Activated B cell treated with CpG ODN at 0.5 μM for 24 hours (primary cell): Measurements from ENCODE around the gene PCSK5. TPM values are rescaled to one million over a fixed set of nuclear protein-coding genes. Genes with fewer than 3 reads are reported as not detected.

Source experiments
- ATAC-seq: fragments of 200-7000 bp; cut with Tn5 transposase; one replicate; pipeline ENCODE4 v1.10.0; 2021; ENCODE audit warnings: low read depth, mild to moderate bottlenecking, moderate library complexity
- CTCF ChIA-PET: fragments of 350-600 bp; sonication (Branson Sonifier 250); formaldehyde crosslinking; loops from one replicate; lab custom pipeline; 2021; ENCODE audit warnings: antibody characterized with exemption; lab: Charles Lee
- POLR2A ChIA-PET: fragments of 350-600 bp; sonication (Branson Sonifier 250); formaldehyde crosslinking; loops from one replicate; lab custom pipeline; 2021; ENCODE audit warnings: antibody characterized with exemption; lab: Charles Lee
- DNase-seq: peaks from one replicate; pipeline ENCODE4 v3.0.0; 2022
- H3K27ac Mint-ChIP-seq: one replicate; pipeline ENCODE4 v1.8.0; 2020; ENCODE audit warnings: mixed read lengths
- H3K27me3 Mint-ChIP-seq: one replicate; pipeline ENCODE4 v1.8.0; 2021; ENCODE audit warnings: mixed read lengths
- H3K36me3 Mint-ChIP-seq: one replicate; pipeline ENCODE4 v1.8.0; 2021; ENCODE audit warnings: low read depth, mixed read lengths
- H3K4me1 Mint-ChIP-seq: one replicate; pipeline ENCODE4 v1.8.0; 2021; ENCODE audit warnings: mixed read lengths
- H3K4me3 Mint-ChIP-seq: one replicate; pipeline ENCODE4 v1.8.0; 2020; ENCODE audit warnings: mild to moderate bottlenecking, mixed read lengths
- H3K9me3 Mint-ChIP-seq: one replicate; pipeline ENCODE4 v1.8.0; 2020; ENCODE audit warnings: mixed read lengths
- intact Hi-C: fragments of 100-400 bp; cut with micrococcal nuclease; formaldehyde crosslinking; loops from one replicate; pipeline ENCODE4 v1.15.1; 2024
- total RNA-seq: library from RNA; stranded (reverse); gene quantifications from 2 replicates; pipeline ENCODE4 v1.2.3, GENCODE V29; 2022
- TF ChIP-seq, protein P1 (sequence below): fragments of 200-600 bp; IDR thresholded peaks from one replicate; pipeline ENCODE4 v1.8.0; 2022; ENCODE audit warnings: antibody characterized with exemption, mild to moderate bottlenecking

Gene PCSK5
- total RNA-seq, 1 donor from 2014 or later = not detected

DNA sequence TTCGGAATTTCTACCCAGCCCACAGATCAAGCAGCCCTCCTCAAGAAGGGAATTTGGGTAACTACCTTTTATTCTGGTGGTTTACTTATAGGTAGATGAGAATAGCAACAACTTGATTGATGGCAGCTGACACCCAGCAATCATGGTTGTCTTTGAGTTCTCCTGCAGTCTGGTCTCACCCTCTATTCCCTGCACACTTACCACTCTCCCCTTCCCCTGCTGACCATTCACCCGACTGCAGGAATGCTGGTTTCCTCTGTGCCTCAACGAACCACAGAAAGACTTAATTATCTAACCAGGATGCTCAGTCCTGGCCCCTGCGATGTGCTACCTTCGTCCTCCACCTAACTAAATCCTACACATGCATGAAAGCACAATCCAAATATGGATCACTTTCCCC, 260.8 kb downstream of the PCSK5 start:
- Mint-ChIP-seq H3K36me3 (no peaks in the 10 kb centered on the region), H3K27me3 (no peaks in the 10 kb centered on the region), H3K4me3 (no peak overlapping the region), H3K4me1 (peaks cover 4% of the 10 kb centered on the region), H3K27ac (no peak overlapping the region), H3K9me3 (no peaks in the 10 kb centered on the region)
- POLR2A ChIA-PET = no interaction called here
- intact Hi-C loops = no loop called here
- ATAC-seq (no peak), DNase-seq (no peak)
- CTCF ChIA-PET = interaction anchor here (0.7 kb wide), 1 partner anchor 37 kb away, joined by 3 read pairs; no protein-coding TSS in a partner anchor
- TF ChIP-seq, protein P1, sequence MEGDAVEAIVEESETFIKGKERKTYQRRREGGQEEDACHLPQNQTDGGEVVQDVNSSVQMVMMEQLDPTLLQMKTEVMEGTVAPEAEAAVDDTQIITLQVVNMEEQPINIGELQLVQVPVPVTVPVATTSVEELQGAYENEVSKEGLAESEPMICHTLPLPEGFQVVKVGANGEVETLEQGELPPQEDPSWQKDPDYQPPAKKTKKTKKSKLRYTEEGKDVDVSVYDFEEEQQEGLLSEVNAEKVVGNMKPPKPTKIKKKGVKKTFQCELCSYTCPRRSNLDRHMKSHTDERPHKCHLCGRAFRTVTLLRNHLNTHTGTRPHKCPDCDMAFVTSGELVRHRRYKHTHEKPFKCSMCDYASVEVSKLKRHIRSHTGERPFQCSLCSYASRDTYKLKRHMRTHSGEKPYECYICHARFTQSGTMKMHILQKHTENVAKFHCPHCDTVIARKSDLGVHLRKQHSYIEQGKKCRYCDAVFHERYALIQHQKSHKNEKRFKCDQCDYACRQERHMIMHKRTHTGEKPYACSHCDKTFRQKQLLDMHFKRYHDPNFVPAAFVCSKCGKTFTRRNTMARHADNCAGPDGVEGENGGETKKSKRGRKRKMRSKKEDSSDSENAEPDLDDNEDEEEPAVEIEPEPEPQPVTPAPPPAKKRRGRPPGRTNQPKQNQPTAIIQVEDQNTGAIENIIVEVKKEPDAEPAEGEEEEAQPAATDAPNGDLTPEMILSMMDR = no peak

DNA sequence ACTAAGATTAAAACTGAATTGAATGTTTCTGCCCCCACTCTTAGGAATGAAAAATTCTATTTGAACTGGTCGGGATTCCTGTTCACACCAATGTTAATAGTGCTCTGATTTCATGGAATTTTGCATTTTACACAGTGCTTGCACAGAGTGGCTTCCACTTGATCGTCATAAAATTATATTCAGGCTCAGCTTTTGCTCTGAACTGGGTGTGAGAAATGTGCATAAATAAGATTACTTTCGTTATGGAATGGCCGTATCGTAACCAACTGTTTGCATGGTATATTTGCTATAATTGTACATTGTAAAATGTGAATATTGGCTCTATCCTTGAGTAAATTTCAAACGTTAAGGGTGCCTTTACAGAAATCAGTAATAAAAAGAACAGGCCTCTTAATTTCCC, 262.9 kb downstream of the PCSK5 start:
- CTCF ChIA-PET = no interaction called here
- Mint-ChIP-seq H3K36me3 (no peaks in the 10 kb centered on the region), H3K9me3 (no peaks in the 10 kb centered on the region), H3K27ac (no peak overlapping the region), H3K4me3 (no peak overlapping the region), H3K27me3 (no peaks in the 10 kb centered on the region), H3K4me1 (peaks cover 4% of the 10 kb centered on the region)
- intact Hi-C loops = no loop called here
- DNase-seq (no peak), ATAC-seq (no peak)
- POLR2A ChIA-PET = no interaction called here
- TF ChIP-seq, protein P1 = no peak

DNA sequence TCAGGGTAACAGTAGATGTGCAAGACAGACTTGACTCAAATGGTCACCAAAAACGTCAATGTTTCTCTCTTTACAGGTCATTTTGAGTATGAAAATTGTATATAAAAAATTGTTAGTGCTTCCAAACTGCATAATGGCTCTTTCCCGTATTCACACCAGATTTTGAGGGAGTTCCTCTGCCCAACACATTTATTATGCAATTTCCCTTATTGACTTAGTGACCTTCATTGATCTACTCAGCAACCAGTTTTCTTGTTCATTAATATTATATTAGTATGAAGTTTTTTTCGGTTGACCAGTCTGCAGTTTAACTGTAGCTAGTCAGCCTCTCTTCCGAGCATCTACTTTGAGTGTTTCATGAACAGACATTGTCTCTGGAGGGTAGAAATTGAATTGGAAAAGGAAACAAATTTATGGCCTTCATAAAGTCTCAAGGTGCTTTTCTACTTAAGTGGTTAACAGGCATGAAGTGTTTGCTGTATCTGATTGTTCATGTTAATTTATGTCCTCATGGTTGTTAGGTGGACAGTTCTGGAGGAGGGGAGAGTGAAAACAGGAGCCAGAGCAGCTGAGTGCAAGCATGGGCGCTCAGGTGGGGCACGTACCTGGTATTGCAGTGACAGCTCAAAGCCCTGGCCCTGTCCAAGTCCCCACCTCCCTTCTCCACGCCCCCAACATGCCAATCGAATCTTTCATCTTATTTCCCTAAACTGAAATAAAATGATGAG, 263.6 kb downstream of the PCSK5 start:
- no peak for ATAC-seq
- ChIA-PET CTCF (no interaction called here), POLR2A (no interaction called here)
- H3K27me3 Mint-ChIP-seq = no peaks in the 10 kb centered on the region
- H3K27ac Mint-ChIP-seq = no peak overlapping the region
- no peak overlapping the region for H3K4me3 Mint-ChIP-seq
- H3K9me3 Mint-ChIP-seq = no peaks in the 10 kb centered on the region
- H3K4me1 Mint-ChIP-seq = peaks cover 4% of the 10 kb centered on the region
- no peaks in the 10 kb centered on the region for H3K36me3 Mint-ChIP-seq
- intact Hi-C loops = no loop called here
- DNase-seq = no peak
- TF ChIP-seq, protein P1 = no peak

DNA sequence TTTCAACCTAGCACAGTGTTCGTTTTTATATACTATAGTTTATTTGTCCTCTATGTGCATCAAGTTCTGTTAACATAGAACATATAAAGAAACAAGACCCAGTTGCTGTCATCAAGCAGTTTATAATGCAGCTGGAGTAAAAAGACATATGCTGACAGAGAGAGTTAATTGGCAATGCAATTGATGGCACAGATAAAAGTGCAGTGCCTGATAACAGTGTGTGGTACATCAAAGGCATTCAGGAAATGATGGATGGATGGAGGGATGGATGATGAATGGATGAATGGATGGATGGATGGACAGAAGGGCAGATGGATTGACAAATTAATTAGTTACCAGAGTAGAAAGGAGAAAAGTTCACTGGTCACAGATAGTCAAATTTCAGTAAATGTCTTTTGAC, 264.9 kb downstream of the PCSK5 start:
- Mint-ChIP-seq H3K9me3 (no peaks in the 10 kb centered on the region), H3K27me3 (no peaks in the 10 kb centered on the region), H3K27ac (no peak overlapping the region), H3K36me3 (no peaks in the 10 kb centered on the region), H3K4me3 (no peak overlapping the region), H3K4me1 (peaks cover 2% of the 10 kb centered on the region)
- POLR2A ChIA-PET = no interaction called here
- DNase-seq (no peak), ATAC-seq (no peak)
- intact Hi-C loops = no loop called here
- CTCF ChIA-PET = no interaction called here
- TF ChIP-seq, protein P1 = no peak

DNA sequence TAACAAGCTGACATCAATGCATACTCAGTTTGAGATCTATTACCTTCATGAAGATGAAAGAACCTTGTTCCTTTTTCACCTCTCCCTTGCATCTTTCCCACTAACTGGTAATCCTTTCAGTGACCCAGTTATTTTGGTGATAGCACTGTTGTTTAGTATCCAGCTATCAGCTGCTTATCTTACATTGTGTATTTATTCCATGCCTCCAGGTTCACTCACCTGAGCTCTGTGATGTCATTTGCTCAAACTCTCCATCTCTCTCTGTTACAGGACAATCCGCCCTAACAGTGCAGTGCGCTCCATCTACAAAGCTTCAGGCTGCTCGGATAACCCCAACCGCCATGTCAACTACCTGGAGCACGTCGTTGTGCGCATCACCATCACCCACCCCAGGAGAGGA, 268.2 kb downstream of the PCSK5 start:
- ChIA-PET CTCF (no interaction called here), POLR2A (no interaction called here)
- Mint-ChIP-seq H3K27me3 (no peaks in the 10 kb centered on the region), H3K4me1 (no peaks in the 10 kb centered on the region), H3K4me3 (no peak overlapping the region), H3K9me3 (no peaks in the 10 kb centered on the region), H3K36me3 (no peaks in the 10 kb centered on the region), H3K27ac (no peak overlapping the region)
- ATAC-seq = no peak
- intact Hi-C loops = no loop called here
- TF ChIP-seq, protein P1 = no peak
- DNase-seq = no peak
